H7 (cell line): ENCODE results near the gene TMEM181. TPM values are rescaled to one million over a fixed set of nuclear protein-coding genes. Genes with fewer than 3 reads are reported as not detected.
"Not testable (repeated sequence)": the region's sequence is repeated elsewhere in the genome, so short reads cannot be mapped to it uniquely, and the experiment has no call there.

Source experiments
- DNase-seq: peaks from one replicate; pipeline ENCODE4 v3.0.0; 2012
- H3K27me3 ChIP-seq: 2 replicates; pipeline ENCODE4 v1.6.0; 2011; ENCODE audit warnings: mild to moderate bottlenecking, low read length; ENCODE audit not compliant: control insufficient read depth, insufficient read depth
- H3K36me3 ChIP-seq: replicated peaks from 2 replicates; pipeline ENCODE4 v1.5.1; 2011; ENCODE audit warnings: low read length; ENCODE audit not compliant: control insufficient read depth, insufficient read depth
- H3K4me3 ChIP-seq: 2 replicates; pipeline ENCODE4 v1.5.1; 2011; ENCODE audit warnings: low read depth, mild to moderate bottlenecking, control low read depth, low read length, moderate library complexity; ENCODE audit not compliant: insufficient read depth
- total RNA-seq: library from RNA; depleted of rRNA; stranded (reverse); fragments of >200 nt; shearing (Covaris generic); gene quantifications from 2 replicates; pipeline ENCODE4 v1.2.3, GENCODE V29; 2014

The TMEM181 gene
- total RNA-seq, 1 experiment from 2014 or later, result 14.5 TPM

- not testable (repeated sequence) for H3K27me3 ChIP-seq, H3K4me3 ChIP-seq, H3K36me3 ChIP-seq, DNase-seq
These were observed 32.0 kb upstream of the TMEM181 start for GRCh38 chr6:158527858-158528257.

- DNase-seq, result no peak
- Histone ChIP-seq H3K36me3 (no peaks in the 10 kb centered on the region), H3K4me3 (no peak overlapping the region), H3K27me3 (no peaks in the 10 kb centered on the region)
These were observed 31.1 kb upstream of the TMEM181 start for GRCh38 chr6:158528826-158529225.

- no peaks in the 10 kb centered on the region for H3K36me3 ChIP-seq
- no peak for DNase-seq
- H3K27me3 ChIP-seq, result no peaks in the 10 kb centered on the region
- H3K4me3 ChIP-seq, result no peak overlapping the region
These were observed 30.3 kb upstream of the TMEM181 start for GRCh38 chr6:158529629-158530028.

- Histone ChIP-seq H3K4me3 (no peak overlapping the region), H3K27me3 (peaks cover 2% of the 10 kb centered on the region; the same call in 1 of the 2 replicates), H3K36me3 (no peaks in the 10 kb centered on the region)
- DNase-seq, result no peak
These were observed 28.3 kb upstream of the TMEM181 start for GRCh38 chr6:158531566-158531965.

GRCh38 chr6:158531970-158532369 lies 27.9 kb upstream of the TMEM181 start:
- peaks cover 2% of the 10 kb centered on the region; the same call in 1 of the 2 replicates for H3K27me3 ChIP-seq
- no peak overlapping the region for H3K4me3 ChIP-seq
- DNase-seq, result no peak
- H3K36me3 ChIP-seq, result no peaks in the 10 kb centered on the region

GRCh38 chr6:158536084-158536890 lies 23.6 kb upstream of the TMEM181 start:
- no peaks in the 10 kb centered on the region for H3K36me3 ChIP-seq
- peaks cover 4% of the 10 kb centered on the region for H3K27me3 ChIP-seq
- DNase-seq, result peak; percentile 94
- H3K4me3 ChIP-seq, result peak overlapping the region; percentile 90

- DNase-seq, result peak; percentile 95
- Histone ChIP-seq H3K27me3 (peaks cover 4% of the 10 kb centered on the region), H3K36me3 (no peaks in the 10 kb centered on the region), H3K4me3 (peak overlapping the region; percentile 90)
These were observed 22.7 kb upstream of the TMEM181 start for GRCh38 chr6:158536891-158537798.

- no peak for DNase-seq
These were observed 21.1 kb upstream of the TMEM181 start for GRCh38 chr6:158538741-158539140.

GRCh38 chr6:158539413-158539812 lies 20.5 kb upstream of the TMEM181 start:
- Histone ChIP-seq H3K27me3 (peaks cover 4% of the 10 kb centered on the region), H3K36me3 (no peaks in the 10 kb centered on the region), H3K4me3 (no peak overlapping the region)
- DNase-seq, result no peak

More at GRCh38 chr6:158538741-158539140, 21.1 kb upstream of the TMEM181 start:
- peaks cover 4% of the 10 kb centered on the region for H3K27me3 ChIP-seq
- H3K4me3 ChIP-seq, result no peak overlapping the region
- H3K36me3 ChIP-seq, result no peaks in the 10 kb centered on the region

- Histone ChIP-seq H3K36me3 (no peaks in the 10 kb centered on the region), H3K27me3 (peaks cover 4% of the 10 kb centered on the region), H3K4me3 (no peak overlapping the region)
- DNase-seq, result no peak
These were observed 20.0 kb upstream of the TMEM181 start for GRCh38 chr6:158539881-158540280.

GRCh38 chr6:158543606-158544185 lies 16.2 kb upstream of the TMEM181 start:
- Histone ChIP-seq H3K27me3 (no peaks in the 10 kb centered on the region), H3K36me3 (no peaks in the 10 kb centered on the region), H3K4me3 (no peak overlapping the region)
- no peak for DNase-seq

GRCh38 chr6:158544428-158544827 lies 15.5 kb upstream of the TMEM181 start:
- H3K27me3 ChIP-seq, result no peaks in the 10 kb centered on the region
- H3K36me3 ChIP-seq, result no peaks in the 10 kb centered on the region
- no peak overlapping the region for H3K4me3 ChIP-seq
- DNase-seq, result peak; percentile 56

GRCh38 chr6:158545043-158545966 lies 14.6 kb upstream of the TMEM181 start:
- DNase-seq, result peak; percentile 34
- no peak overlapping the region for H3K4me3 ChIP-seq
- H3K27me3 ChIP-seq, result no peaks in the 10 kb centered on the region
- H3K36me3 ChIP-seq, result no peaks in the 10 kb centered on the region
